GM12878 (cell line): ENCODE measurements around the gene FOXO3. TPM values are rescaled to one million over a fixed set of nuclear protein-coding genes. Genes with fewer than 3 reads are reported as not detected.

ENCODE experiments used
- ATAC-seq: fragments of 200-7000 bp; cut with Tn5 transposase; 3 replicates; pipeline ENCODE4 v1.9.1; 2020; ENCODE audit warnings: mild to moderate bottlenecking, moderate library complexity
- BruUV-seq: library from RNA; stranded (reverse); fragments of 400-500 nt; replicated peaks from 2 replicates; lab custom pipeline; 2021; lab: Mats Ljungman, UMichigan
- CTCF ChIA-PET: fragments of 300-600 bp; sonication (Branson Sonifier 250); formaldehyde crosslinking; extraction: SDS; loops from one replicate; lab custom pipeline; 2021; ENCODE audit warnings: inconsistent platforms; lab: Yijun Ruan, JAX
- POLR2A ChIA-PET: fragments of 350-600 bp; formaldehyde crosslinking; extraction: SDS; loops from one replicate; lab custom pipeline; 2021; ENCODE audit warnings: inconsistent platforms; lab: Charles Lee
- RAD21 ChIA-PET: fragments of 300-600 bp; sonication (Branson Sonifier 250); formaldehyde crosslinking; loops from one replicate; lab custom pipeline; 2023; ENCODE audit warnings: antibody characterized with exemption; ENCODE audit not compliant: unreplicated experiment; lab: Charles Lee
- SMC1A ChIA-PET: fragments of 300-600 bp; sonication (Branson Sonifier 250); formaldehyde crosslinking; loops from one replicate; lab custom pipeline; 2023; ENCODE audit not compliant: unreplicated experiment, uncharacterized antibody; lab: Charles Lee
- DNase-seq: peaks from one replicate; pipeline ENCODE4 v3.0.0-alpha.2; 2011; ENCODE audit warnings: low read depth, low spot score
- FAIRE-seq: peaks from 3 replicates; lab custom pipeline; 2011; peaks lifted over from hg19 to GRCh38; lab: Jason Lieb, UNC
- H2AFZ ChIP-seq: 2 replicates; pipeline ENCODE4 v1.6.0; 2011; ENCODE audit warnings: low read depth, low read length, control low read depth; ENCODE audit not compliant: control insufficient read depth
- H3K27ac ChIP-seq: 2 replicates; pipeline ENCODE4 v1.5.1; 2011; ENCODE audit warnings: control low read depth; ENCODE audit not compliant: control insufficient read depth, insufficient read depth
- H3K27me3 ChIP-seq, 2 experiments: replicated peaks in 1 of 2; 2 replicates each; pipeline versions ENCODE4 v1.6.0 to v1.6.1; 2011; ENCODE audit warnings: low read length in 1 of 2; ENCODE audit not compliant: control insufficient read depth in 2 of 2, insufficient read depth in 2 of 2
- H3K36me3 ChIP-seq, 2 experiments: 2 replicates each; pipeline ENCODE4 v1.5.1; 2011; ENCODE audit warnings: low read length in 1 of 2; ENCODE audit not compliant: control insufficient read depth in 2 of 2, insufficient read depth in 2 of 2
- H3K4me1 ChIP-seq: 2 replicates; pipeline ENCODE4 v1.6.1; 2011; ENCODE audit warnings: mild to moderate bottlenecking, low read length, moderate library complexity, mixed read lengths; ENCODE audit not compliant: control insufficient read depth, insufficient read depth
- H3K4me2 ChIP-seq: 2 replicates; pipeline ENCODE4 v1.6.0; 2011; ENCODE audit warnings: control low read depth; ENCODE audit not compliant: control insufficient read depth, insufficient read depth
- H3K4me3 ChIP-seq: fragments of 200-600 bp; sonication (generic); 2 replicates; pipeline ENCODE4 v1.5.1; 2016
- H3K79me2 ChIP-seq: 2 replicates; pipeline ENCODE4 v1.6.0; 2011; ENCODE audit warnings: low read length; ENCODE audit not compliant: control insufficient read depth, insufficient read depth
- H3K9ac ChIP-seq: 2 replicates; pipeline ENCODE4 v1.8.0; 2011; ENCODE audit warnings: low read length, control low read depth, mixed read lengths; ENCODE audit not compliant: control insufficient read depth, insufficient read depth
- H3K9me3 ChIP-seq: replicated peaks from 3 replicates; pipeline ENCODE4 v1.5.1; 2011; ENCODE audit warnings: mild to moderate bottlenecking, low read length; ENCODE audit not compliant: control insufficient read depth, insufficient read depth
- H4K20me1 ChIP-seq: 2 replicates; pipeline ENCODE4 v1.6.0; 2011; ENCODE audit not compliant: control insufficient read depth, insufficient read depth
- HCFC1 ChIP-seq: fragments of 150-350 bp; IDR thresholded peaks from 2 replicates; pipeline ENCODE4 v1.6.1; 2014; ENCODE audit warnings: low read length
- IKZF2 ChIP-seq, 2 experiments: fragments of 450-650 bp; IDR thresholded peaks; 2 replicates each; pipeline ENCODE4 v1.6.1; 2017; ENCODE audit warnings: mild to moderate bottlenecking in 2 of 2, moderate library complexity in 2 of 2
- NBN ChIP-seq: fragments of 450-650 bp; IDR thresholded peaks from 2 replicates; pipeline ENCODE4 v1.6.1; 2016
- ZNF207 ChIP-seq: fragments of 450-650 bp; IDR thresholded peaks from 2 replicates; pipeline ENCODE4 v1.6.1; 2014; ENCODE audit warnings: antibody characterized with exemption, mild to moderate bottlenecking, borderline replicate concordance
- ZNF274 ChIP-seq: IDR thresholded peaks from one replicate; pipeline ENCODE4 v1.8.0; 2011; ENCODE audit not compliant: insufficient read length, insufficient read depth
- WGBS: methylation state at CpG from one replicate; pipeline ENCODE4 v1.1.6; 2016; ENCODE audit warnings: low lambda C conversion rate; ENCODE audit not compliant: insufficient replicate concordance, insufficient coverage; ENCODE audit errors: missing lambda C conversion rate; 5-methylcytosine and 5-hydroxymethylcytosine counted together
- in situ Hi-C: fragments of 300-500 bp; cut with MboI; formaldehyde crosslinking; loops from 9 replicates; pipeline ENCODE4 v1.14.3; 2018; ENCODE audit warnings: mixed read lengths
- intact Hi-C: fragments of 100-400 bp; cut with micrococcal nuclease; formaldehyde crosslinking; loops from one replicate; pipeline ENCODE4 v1.14.2; 2022; ENCODE audit not compliant: unreplicated experiment
- polyA plus RNA-seq, 11 experiments: library from polyadenylated mRNA; depleted of rRNA in 4 of 11; unstranded in 6 of 11; stranded (reverse) in 5 of 11; fragments of >200 nt; fragmentation: Nextera tagmentation in 4 of 11; fragmentation: Illumina TruSeq in 1 of 11; extraction: Ambion mirVana in 4 of 11; extraction: Trizol in 1 of 11; gene quantifications; 1 replicate in 1 of 11; 2 replicates in 10 of 11; pipeline versions ENCODE4 v1.2.1 to v1.2.3, GENCODE V29; 2011 to 2016; ENCODE audit warnings: inconsistent platforms in 2 of 11, missing spikeins in 2 of 11, low read depth in 1 of 11
- total RNA-seq, 4 experiments: library from RNA; depleted of rRNA in 3 of 4; stranded (reverse); fragments of >200 nt in 3 of 4; fragmentation: Illumina TruSeq in 1 of 4; extraction: Trizol in 1 of 4; gene quantifications; 2 replicates each; pipeline versions ENCODE4 v1.2.1 to v1.2.3, GENCODE V29; 2013 to 2021
- TF ChIP-seq, protein P1 (sequence below): fragments of 450-650 bp; IDR thresholded peaks from 2 replicates; pipeline ENCODE4 v1.6.1; 2016; ENCODE audit warnings: mild to moderate bottlenecking
- TF ChIP-seq, protein P2 (sequence below): IDR thresholded peaks from 2 replicates; pipeline ENCODE4 v1.6.1; 2011; ENCODE audit warnings: borderline replicate concordance, low read depth, mild to moderate bottlenecking, moderate library complexity, mixed read lengths, low read length; ENCODE audit not compliant: insufficient read depth; ENCODE audit errors: extremely low read length

The FOXO3 gene
- total and polyA plus RNA-seq, 10 of the 15 experiments (the other 5 are each of a cell fraction or from before 2014, with no cell fraction given): 0.82 to 4.5 (median 1.7) TPM

DNA sequence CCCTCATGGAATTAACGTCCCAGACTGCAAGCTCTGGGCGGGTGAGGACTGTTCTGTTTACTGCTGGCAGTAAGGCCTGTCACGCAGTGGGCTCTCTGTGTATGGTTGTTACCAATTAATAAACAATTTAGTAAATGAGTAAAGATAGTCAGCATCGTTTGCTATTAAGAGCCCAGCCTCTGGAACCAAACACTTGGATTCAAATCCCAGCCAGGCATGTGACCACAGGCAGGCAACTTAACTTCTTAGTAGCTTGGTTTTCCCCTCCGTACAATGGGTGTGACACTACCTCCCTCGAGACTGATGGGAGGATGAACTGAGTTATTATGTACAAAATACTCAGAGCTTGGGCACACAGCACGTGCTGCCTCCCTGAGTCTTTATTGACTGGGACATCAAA, 149.8 kb downstream of the FOXO3 start:
- no peak for TF ChIP-seq ZNF274
- TF ChIP-seq NBN: no peak
- TF ChIP-seq, protein P1, sequence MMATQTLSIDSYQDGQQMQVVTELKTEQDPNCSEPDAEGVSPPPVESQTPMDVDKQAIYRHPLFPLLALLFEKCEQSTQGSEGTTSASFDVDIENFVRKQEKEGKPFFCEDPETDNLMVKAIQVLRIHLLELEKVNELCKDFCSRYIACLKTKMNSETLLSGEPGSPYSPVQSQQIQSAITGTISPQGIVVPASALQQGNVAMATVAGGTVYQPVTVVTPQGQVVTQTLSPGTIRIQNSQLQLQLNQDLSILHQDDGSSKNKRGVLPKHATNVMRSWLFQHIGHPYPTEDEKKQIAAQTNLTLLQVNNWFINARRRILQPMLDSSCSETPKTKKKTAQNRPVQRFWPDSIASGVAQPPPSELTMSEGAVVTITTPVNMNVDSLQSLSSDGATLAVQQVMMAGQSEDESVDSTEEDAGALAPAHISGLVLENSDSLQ: no peak
- TF ChIP-seq, protein P2, sequence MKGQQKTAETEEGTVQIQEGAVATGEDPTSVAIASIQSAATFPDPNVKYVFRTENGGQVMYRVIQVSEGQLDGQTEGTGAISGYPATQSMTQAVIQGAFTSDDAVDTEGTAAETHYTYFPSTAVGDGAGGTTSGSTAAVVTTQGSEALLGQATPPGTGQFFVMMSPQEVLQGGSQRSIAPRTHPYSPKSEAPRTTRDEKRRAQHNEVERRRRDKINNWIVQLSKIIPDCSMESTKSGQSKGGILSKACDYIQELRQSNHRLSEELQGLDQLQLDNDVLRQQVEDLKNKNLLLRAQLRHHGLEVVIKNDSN: no peak
- no peak for TF ChIP-seq HCFC1
- TF ChIP-seq ZNF207: no peak
- TF ChIP-seq IKZF2 (IDR thresholded peaks at IDR 0.05): no peak
- Histone ChIP-seq H3K27ac (no peak overlapping the region), H3K9ac (no peak overlapping the region), H3K4me3 (no peak overlapping the region), H2AFZ (no peak overlapping the region), H3K79me2 (no peaks in the 10 kb centered on the region), H3K36me3 (no peaks in the 10 kb centered on the region), H3K9me3 (no peaks in the 10 kb centered on the region; the same call in 2 of the 3 replicates), H3K4me2 (no peak overlapping the region), H3K27me3 (peaks cover 0 to 2% of the 10 kb centered on the region in 2 experiments; a peak in 2 of 4 replicates), H3K4me1 (no peaks in the 10 kb centered on the region), H4K20me1 (no peaks in the 10 kb centered on the region)
- in situ Hi-C loops (no loop called here), intact Hi-C loops (no loop called here)
- ChIA-PET POLR2A (no interaction called here), SMC1A (interaction anchor here (0.7 to 1.0 kb wide), 3 partner anchors 20 to 145 kb away, joined by 3 to 4 read pairs (median 3); no protein-coding TSS in a partner anchor), CTCF (interaction anchor here (0.6 to 0.8 kb wide), 2 partner anchors 10 to 60 kb away, joined by 3 read pairs; no protein-coding TSS in a partner anchor), RAD21 (no interaction called here)
- DNase-seq (no peak), ATAC-seq (no peak), FAIRE-seq (no peak)
- no TSS peak for BruUV-seq
- 20% methylated on average over 7 of the region's 7 CpGs for WGBS
